Stimulated activated CD4-positive, alpha-beta T cell treated with anti-CD3 and anti-CD28 coated beads, Interleukin-1b, Interleukin-23, amount 100 ng/mL, for 1 hour (primary cell): ENCODE results near the gene CDK9.
"Not testable (repeated sequence)": the region's sequence is repeated elsewhere in the genome, so short reads cannot be mapped to it uniquely, and the experiment has no call there.

Source experiments
- DNase-seq, 2 donors: peaks; one replicate each; pipeline ENCODE4 v3.0.0-alpha.2; 2020; ENCODE audit warnings: low read depth in 2 of 2

The CDK9 gene

GRCh38 chr9:127780126-127780885 is 5.5 kb upstream of the CDK9 start:
- DNase-seq: no peak

- DNase-seq: not testable (repeated sequence)
These were observed 4.9 kb upstream of the CDK9 start for GRCh38 chr9:127780909-127781308.

- DNase-seq: no peak
These were observed 4.0 kb upstream of the CDK9 start for GRCh38 chr9:127781806-127782205.

GRCh38 chr9:127783111-127784008 is 2.5 kb upstream of the CDK9 start:
- DNase-seq: peak in 1 of 2 donors; percentile 39

- DNase-seq: peak; percentile 80 to 87
These were observed 556 bp upstream of the CDK9 start for GRCh38 chr9:127785023-127785932.

- no peak for DNase-seq
These were observed 905 bp downstream of the CDK9 start for GRCh38 chr9:127786773-127787104.

- DNase-seq: no peak
These were observed 2.6 kb downstream of the CDK9 start for GRCh38 chr9:127788337-127789011.

GRCh38 chr9:127789179-127789578 is 3.3 kb downstream of the CDK9 start:
- no peak for DNase-seq

GRCh38 chr9:127790094-127790855 is 4.4 kb downstream of the CDK9 start:
- no peak for DNase-seq

- DNase-seq: no peak
These were observed 5.3 kb downstream of the CDK9 start for GRCh38 chr9:127791085-127791484.

- no peak for DNase-seq
These were observed 6.7 kb downstream of the CDK9 start for GRCh38 chr9:127792417-127793031.

- no peak for DNase-seq
These were observed 7.4 kb downstream of the CDK9 start for GRCh38 chr9:127793093-127793708.

GRCh38 chr9:127794001-127794791 is 8.4 kb downstream of the CDK9 start:
- DNase-seq: no peak

- no peak for DNase-seq
These were observed 10.5 kb downstream of the CDK9 start for GRCh38 chr9:127796225-127796813.

- DNase-seq: no peak
These were observed 11.1 kb downstream of the CDK9 start for GRCh38 chr9:127796852-127797370.

- no peak for DNase-seq
These were observed 16.2 kb downstream of the CDK9 start for GRCh38 chr9:127801955-127802575.

GRCh38 chr9:127802576-127803443 is 17.0 kb downstream of the CDK9 start, which contains the start of gene FPGS:
TSS of gene FPGS (plus strand) at chr9:127802882. CDS start at chr9:127802925, 43 bp downstream.
- peak; percentile 46 to 72 for DNase-seq
